Endodermal cell (in vitro differentiated cells): ENCODE measurements around the gene ITK. TPM values are rescaled to one million over a fixed set of nuclear protein-coding genes. Genes with fewer than 3 reads are reported as not detected.

Experiments used
- DNase-seq: peaks from one replicate; pipeline ENCODE4 v3.0.0-alpha.2; 2017
- H3K27ac ChIP-seq: 2 replicates; pipeline ENCODE4 v1.5.1; 2013; ENCODE audit warnings: mild to moderate bottlenecking, low read depth, low read length, moderate library complexity
- H3K27me3 ChIP-seq: 2 replicates; pipeline ENCODE4 v1.6.1; 2013; ENCODE audit warnings: mild to moderate bottlenecking, low read length, moderate library complexity; ENCODE audit not compliant: insufficient read depth, control insufficient read depth, poor library complexity, severe bottlenecking
- H3K36me3 ChIP-seq: 2 replicates; pipeline ENCODE4 v1.7.0; 2013; ENCODE audit warnings: mild to moderate bottlenecking, low read length, moderate library complexity; ENCODE audit not compliant: control insufficient read depth, insufficient read depth
- H3K4me1 ChIP-seq: one replicate; pipeline ENCODE4 v1.7.0; 2013; ENCODE audit warnings: low read length; ENCODE audit not compliant: control insufficient read depth, insufficient read depth
- H3K4me3 ChIP-seq: 2 replicates; pipeline ENCODE4 v1.5.1; 2013; ENCODE audit warnings: mild to moderate bottlenecking, low read length, moderate library complexity
- H3K9ac ChIP-seq: 2 replicates; pipeline ENCODE4 v1.6.1; 2013; ENCODE audit warnings: mild to moderate bottlenecking, low read length, moderate library complexity; ENCODE audit not compliant: poor library complexity, severe bottlenecking; ENCODE audit errors: extremely low read depth
- H3K9me3 ChIP-seq: 2 replicates; pipeline ENCODE4 v1.6.1; 2013; ENCODE audit warnings: mild to moderate bottlenecking, low read length, moderate library complexity; ENCODE audit not compliant: control insufficient read depth
- H3K27ac Mint-ChIP-seq: 2 replicates; pipeline ENCODE4 v1.8.0; 2020; ENCODE audit warnings: mixed read lengths
- H3K27me3 Mint-ChIP-seq: 2 replicates; pipeline ENCODE4 v1.8.0; 2021; ENCODE audit warnings: mild to moderate bottlenecking, mixed read lengths; ENCODE audit not compliant: insufficient read depth
- H3K36me3 Mint-ChIP-seq: 2 replicates; pipeline ENCODE4 v1.8.0; 2020; ENCODE audit warnings: low read depth, mixed read lengths
- H3K4me1 Mint-ChIP-seq: 2 replicates; pipeline ENCODE4 v1.8.0; 2020; ENCODE audit warnings: mixed read lengths
- H3K4me3 Mint-ChIP-seq: 2 replicates; pipeline ENCODE4 v1.8.0; 2020; ENCODE audit warnings: mild to moderate bottlenecking, moderate library complexity, mixed read lengths
- H3K9me3 Mint-ChIP-seq: 2 replicates; pipeline ENCODE4 v1.8.0; 2020; ENCODE audit warnings: mild to moderate bottlenecking, mixed read lengths
- CTCF ChIP-seq: fragments of 200-600 bp; sonication (generic); conservative IDR thresholded peaks from 2 replicates; pipeline ENCODE4 v1.5.0; 2021; ENCODE audit warnings: antibody characterized with exemption, mild to moderate bottlenecking
- WGBS, 2 experiments: methylation state at CpG; one replicate each; pipeline versions ENCODE4 v1.1.5 to v1.1.7; 2013; ENCODE audit warnings: missing lambda C conversion rate in 2 of 2, mixed read lengths in 1 of 2; ENCODE audit not compliant: insufficient coverage in 1 of 2, insufficient read length in 1 of 2; 5-methylcytosine and 5-hydroxymethylcytosine counted together
- total RNA-seq, 2 donors: library from RNA; stranded (reverse); fragmentation: NEBNext Ultra II Directional in 1 of 2; extraction: Animal tissue kit (Norgen Biotek cat#: 25700) in 1 of 2; gene quantifications; 2 replicates in 1 of 2; 3 replicates in 1 of 2; pipeline ENCODE4 v1.2.1, GENCODE V29; 2021

ITK gene
- total RNA-seq, 2 donors from 2014 or later = 0.31 to 0.38 TPM

- WGBS, 2 experiments = 86% methylated on average over 1 of the region's 1 CpG; no CpG with 5 or more reads in 1 of the 2 experiments
- no peaks in the 10 kb centered on the region for H3K27me3 ChIP-seq
- Mint-ChIP-seq H3K9me3 (no peaks in the 10 kb centered on the region), H3K27me3 (no peaks in the 10 kb centered on the region), H3K36me3 (no peaks in the 10 kb centered on the region), H3K4me3 (no peak overlapping the region), H3K27ac (no peak overlapping the region), H3K4me1 (no peaks in the 10 kb centered on the region)
- no peak for DNase-seq
- no peak overlapping the region for H3K4me3 ChIP-seq
- no peak overlapping the region for H3K27ac ChIP-seq
- no peaks in the 10 kb centered on the region for H3K36me3 ChIP-seq
- no peaks in the 10 kb centered on the region for H3K9me3 ChIP-seq
- no peak overlapping the region for H3K9ac ChIP-seq
- TF ChIP-seq CTCF = no peak
- no peaks in the 10 kb centered on the region for H3K4me1 ChIP-seq
Measured at GRCh38 chr5:157157293-157157891, 23.2 kb upstream of the ITK start.

GRCh38 chr5:157159209-157159751 lies 21.4 kb upstream of the ITK start:
- H3K4me3 Mint-ChIP-seq = no peak overlapping the region
- Histone ChIP-seq H3K9ac (no peak overlapping the region), H3K4me3 (no peak overlapping the region), H3K9me3 (no peaks in the 10 kb centered on the region), H3K27ac (no peak overlapping the region), H3K4me1 (no peaks in the 10 kb centered on the region), H3K27me3 (no peaks in the 10 kb centered on the region), H3K36me3 (no peaks in the 10 kb centered on the region)
- no peak for TF ChIP-seq CTCF
- H3K4me1 Mint-ChIP-seq = no peaks in the 10 kb centered on the region
- H3K36me3 Mint-ChIP-seq = no peaks in the 10 kb centered on the region
- H3K9me3 Mint-ChIP-seq = no peaks in the 10 kb centered on the region
- DNase-seq = no peak
- H3K27ac Mint-ChIP-seq = no peak overlapping the region
- 92% methylated on average over 5 to 6 of the region's 6 CpGs for WGBS, 2 experiments
- H3K27me3 Mint-ChIP-seq = no peaks in the 10 kb centered on the region

- DNase-seq = no peak
- no peak overlapping the region for H3K27ac ChIP-seq
Measured at GRCh38 chr5:157160001-157160400, 20.6 kb upstream of the ITK start.

More at GRCh38 chr5:157160001-157160400, 20.6 kb upstream of the ITK start:
- H3K9ac ChIP-seq = no peak overlapping the region
- no peaks in the 10 kb centered on the region for H3K36me3 ChIP-seq
- Mint-ChIP-seq H3K27me3 (no peaks in the 10 kb centered on the region), H3K9me3 (no peaks in the 10 kb centered on the region), H3K4me1 (no peaks in the 10 kb centered on the region), H3K27ac (no peak overlapping the region), H3K4me3 (no peak overlapping the region), H3K36me3 (no peaks in the 10 kb centered on the region)
- H3K27me3 ChIP-seq = no peaks in the 10 kb centered on the region
- TF ChIP-seq CTCF = no peak
- H3K9me3 ChIP-seq = no peaks in the 10 kb centered on the region
- H3K4me3 ChIP-seq = no peak overlapping the region
- WGBS, 2 experiments = 90 to 100% methylated on average over 3 to 4 of the region's 4 CpGs
- H3K4me1 ChIP-seq = no peaks in the 10 kb centered on the region
